Neutrophil (primary cell): ENCODE measurements around the gene RCSD1.

Source experiments
- H3K27ac ChIP-seq: fragments of 200-600 bp; sonication (generic); 2 replicates; pipeline ENCODE4 v1.5.1; 2016; ENCODE audit warnings: mild to moderate bottlenecking, moderate library complexity
- H3K27me3 ChIP-seq: fragments of 200-600 bp; sonication (generic); 2 replicates; pipeline ENCODE4 v1.6.0; 2016; ENCODE audit warnings: mild to moderate bottlenecking
- H3K36me3 ChIP-seq: fragments of 200-600 bp; sonication (generic); 2 replicates; pipeline ENCODE4 v1.5.1; 2017
- H3K4me1 ChIP-seq, 2 experiments: fragments of 200-600 bp in 1 of 2; sonication (generic) in 1 of 2; 1 replicate in 1 of 2; 2 replicates in 1 of 2; pipeline versions ENCODE4 v1.5.1 to v1.6.1; 2013 to 2016; ENCODE audit warnings: low read depth in 1 of 2, low read length in 1 of 2, mild to moderate bottlenecking in 1 of 2, moderate library complexity in 1 of 2; ENCODE audit not compliant: control insufficient read depth in 1 of 2, insufficient read depth in 1 of 2
- H3K4me3 ChIP-seq, 2 experiments: fragments of 200-600 bp in 1 of 2; sonication (generic) in 1 of 2; 1 replicate in 1 of 2; 2 replicates in 1 of 2; pipeline ENCODE4 v1.5.1; 2013 to 2016; ENCODE audit warnings: low read depth in 1 of 2, low read length in 1 of 2, mild to moderate bottlenecking in 1 of 2, moderate library complexity in 1 of 2
- H3K9me3 ChIP-seq: fragments of 200-600 bp; sonication (generic); 2 replicates; pipeline ENCODE4 v1.5.1; 2016
- CTCF ChIP-seq: fragments of 200-600 bp; sonication (generic); IDR thresholded peaks from 2 replicates; pipeline ENCODE4 v1.5.1; 2016; ENCODE audit warnings: antibody characterized with exemption

The RCSD1 gene

GRCh38 chr1:167681024-167681423 is 51.0 kb downstream of the RCSD1 start:
- Histone ChIP-seq H3K36me3 (peaks cover 92% of the 10 kb centered on the region), H3K4me1 (peaks cover 6 to 7% of the 10 kb centered on the region in 2 experiments), H3K27ac (peak overlapping the region; percentile 62), H3K27me3 (no peaks in the 10 kb centered on the region), H3K9me3 (no peaks in the 10 kb centered on the region), H3K4me3 (no peak overlapping the region)
- TF ChIP-seq CTCF, result no peak

GRCh38 chr1:167681451-167682098 is 51.5 kb downstream of the RCSD1 start:
- TF ChIP-seq CTCF, result no peak
- H3K27me3 ChIP-seq, result no peaks in the 10 kb centered on the region
- peaks cover 6 to 7% of the 10 kb centered on the region in 2 experiments for H3K4me1 ChIP-seq
- H3K4me3 ChIP-seq, result no peak overlapping the region
- peaks cover 92% of the 10 kb centered on the region for H3K36me3 ChIP-seq
- H3K9me3 ChIP-seq, result no peaks in the 10 kb centered on the region
- peak overlapping the region; percentile 62 for H3K27ac ChIP-seq

- Histone ChIP-seq H3K27ac (peak overlapping the region; percentile 47), H3K36me3 (peaks cover 94% of the 10 kb centered on the region), H3K9me3 (no peaks in the 10 kb centered on the region), H3K4me3 (no peak overlapping the region), H3K4me1 (peaks cover 6 to 14% of the 10 kb centered on the region in 2 experiments), H3K27me3 (no peaks in the 10 kb centered on the region)
- TF ChIP-seq CTCF, result no peak
Observed at GRCh38 chr1:167683226-167683625, 53.2 kb downstream of the RCSD1 start.

- no peaks in the 10 kb centered on the region for H3K27me3 ChIP-seq
- peaks cover 96% of the 10 kb centered on the region for H3K36me3 ChIP-seq
- no peak for TF ChIP-seq CTCF
- peak overlapping the region; percentile 49 for H3K27ac ChIP-seq
- H3K4me1 ChIP-seq, result peaks cover 9 to 16% of the 10 kb centered on the region in 2 experiments
- H3K9me3 ChIP-seq, result no peaks in the 10 kb centered on the region
- no peak overlapping the region for H3K4me3 ChIP-seq
Observed at GRCh38 chr1:167683641-167684502, 53.8 kb downstream of the RCSD1 start.

- peaks cover 95% of the 10 kb centered on the region for H3K36me3 ChIP-seq
- no peak for TF ChIP-seq CTCF
- H3K4me1 ChIP-seq, result peaks cover 13 to 21% of the 10 kb centered on the region in 2 experiments
- no peaks in the 10 kb centered on the region for H3K27me3 ChIP-seq
- no peak overlapping the region for H3K4me3 ChIP-seq
- H3K27ac ChIP-seq, result peak overlapping the region; percentile 69
- H3K9me3 ChIP-seq, result no peaks in the 10 kb centered on the region
Observed at GRCh38 chr1:167685844-167686243, 55.8 kb downstream of the RCSD1 start.
